Choroid plexus epithelial cell (primary cell): Measurements from ENCODE around the gene GTF3C2.
A peak's percentile ranks its signal among the peaks of the same experiment; 100 is the strongest.

Experiments
- DNase-seq: peaks from one replicate; pipeline ENCODE4 v3.0.0-alpha.2; 2010; ENCODE audit warnings: low read depth
- H3K4me3 ChIP-seq: 2 replicates; pipeline ENCODE4 v1.5.1; 2011; ENCODE audit warnings: low read depth, mild to moderate bottlenecking, control low read depth, low read length, moderate library complexity
- CTCF ChIP-seq: conservative IDR thresholded peaks from 2 replicates; pipeline ENCODE4 v1.5.1; 2011; ENCODE audit warnings: low read depth, mild to moderate bottlenecking, control low read depth, inconsistent platforms, low read length, moderate library complexity

GTF3C2 gene

GRCh38 chr2:27356382-27357181, at the start of gene GTF3C2:
GTF3C2 (minus strand) TSS chr2:27356764; CDS start chr2:27343554, 13,210 bp downstream.
- H3K4me3 ChIP-seq: peak within 1 kb of the TSS; percentile 98
- TF ChIP-seq CTCF: no peak
- peak; percentile 98 for DNase-seq

- TF ChIP-seq CTCF: no peak
- no peak overlapping the region for H3K4me3 ChIP-seq
- DNase-seq: peak; percentile 66
These were observed 44.0 kb upstream of the GTF3C2 start for GRCh38 chr2:27400348-27401135.

- no peak for TF ChIP-seq CTCF
These were observed 42.4 kb upstream of the GTF3C2 start for GRCh38 chr2:27398962-27399361.

GRCh38 chr2:27393225-27393624, 36.7 kb upstream of the GTF3C2 start:
- no peak for TF ChIP-seq CTCF
- no peak overlapping the region for H3K4me3 ChIP-seq
- no peak for DNase-seq

More at GRCh38 chr2:27398962-27399361, 42.4 kb upstream of the GTF3C2 start:
- no peak overlapping the region for H3K4me3 ChIP-seq
- DNase-seq: no peak

GRCh38 chr2:27390822-27391679, 34.5 kb upstream of the GTF3C2 start:
- TF ChIP-seq CTCF: no peak
- no peak for DNase-seq
- H3K4me3 ChIP-seq: no peak overlapping the region

- no peak for TF ChIP-seq CTCF
- DNase-seq: no peak
- H3K4me3 ChIP-seq: no peak overlapping the region
These were observed 25.1 kb upstream of the GTF3C2 start for GRCh38 chr2:27381577-27382181.
